AG04450 (cell line): ENCODE results near the gene ZBTB20. TPM values are rescaled to one million over a fixed set of nuclear protein-coding genes. Genes with fewer than 3 reads are reported as not detected.
A peak's percentile ranks its signal among the peaks of the same experiment; 100 is the strongest.

Experiments used
- CTCF ChIA-PET: fragments of 300-600, 350-600 bp; formaldehyde crosslinking; extraction: SDS; loops from one replicate; lab custom pipeline; 2022; ENCODE audit warnings: antibody characterized with exemption, inconsistent platforms; lab: Charles Lee
- POLR2A ChIA-PET: fragments of 350-600 bp; formaldehyde crosslinking; extraction: SDS; loops from one replicate; lab custom pipeline; 2021; ENCODE audit warnings: antibody characterized with exemption, inconsistent platforms; lab: Yijun Ruan, JAX
- DNase-seq: peaks from one replicate; pipeline ENCODE4 v3.0.0-alpha.2; 2011; ENCODE audit warnings: low read depth, low spot score
- H3K27ac ChIP-seq: one replicate; pipeline ENCODE4 v1.5.1; 2012; ENCODE audit warnings: low read depth, low read length, control low read depth
- H3K27me3 ChIP-seq: one replicate; pipeline ENCODE4 v1.6.0; 2012; ENCODE audit warnings: low read length; ENCODE audit not compliant: control insufficient read depth, insufficient read depth
- H3K4me3 ChIP-seq: 2 replicates; pipeline ENCODE4 v1.5.1; 2011; ENCODE audit warnings: mild to moderate bottlenecking, low read depth, low read length, control low read depth
- H3K9me3 ChIP-seq: 2 replicates; pipeline ENCODE4 v1.5.1; 2012; ENCODE audit warnings: low read length; ENCODE audit not compliant: control insufficient read depth, insufficient read depth
- CTCF ChIP-seq: IDR thresholded peaks from 2 replicates; pipeline ENCODE4 v1.5.1; 2011; ENCODE audit warnings: low read depth, low read length, control low read depth, inconsistent platforms
- polyA plus RNA-seq: library from polyadenylated mRNA; depleted of rRNA; stranded (reverse); fragments of >200 nt; gene quantifications from 2 replicates; pipeline ENCODE4 v1.2.3, GENCODE V29; 2011

Gene ZBTB20
- polyA plus RNA-seq, 1 experiment = 3.0 TPM

GRCh38 chr3:114764056-114764492 is 383.0 kb downstream of the ZBTB20 start:
- Histone ChIP-seq H3K27me3 (no peaks in the 10 kb centered on the region), H3K9me3 (no peaks in the 10 kb centered on the region), H3K4me3 (no peak overlapping the region), H3K27ac (no peak overlapping the region)
- ChIA-PET CTCF (interaction anchor here (0.7 kb wide), 1 partner anchor 328 kb away, joined by 3 read pairs; no protein-coding TSS in a partner anchor), POLR2A (no interaction called here)
- DNase-seq = no peak
- TF ChIP-seq CTCF = no peak

- no peak for DNase-seq
- ChIA-PET CTCF (no interaction called here), POLR2A (no interaction called here)
- H3K27me3 ChIP-seq = no peaks in the 10 kb centered on the region
- H3K27ac ChIP-seq = no peak overlapping the region
- no peak overlapping the region for H3K4me3 ChIP-seq
- no peak for TF ChIP-seq CTCF
- no peaks in the 10 kb centered on the region for H3K9me3 ChIP-seq
These were observed 384.9 kb downstream of the ZBTB20 start for GRCh38 chr3:114762144-114762543.

GRCh38 chr3:114760679-114761078 is 386.4 kb downstream of the ZBTB20 start:
- ChIA-PET CTCF (no interaction called here), POLR2A (no interaction called here)
- DNase-seq = no peak
- TF ChIP-seq CTCF = no peak
- Histone ChIP-seq H3K4me3 (no peak overlapping the region), H3K27ac (no peak overlapping the region), H3K9me3 (no peaks in the 10 kb centered on the region), H3K27me3 (no peaks in the 10 kb centered on the region)

GRCh38 chr3:114758831-114759699 is 388.0 kb downstream of the ZBTB20 start:
- Histone ChIP-seq H3K9me3 (no peaks in the 10 kb centered on the region), H3K27ac (no peak overlapping the region), H3K27me3 (no peaks in the 10 kb centered on the region), H3K4me3 (peak overlapping the region; percentile 48)
- DNase-seq = peak; percentile 26
- no peak for TF ChIP-seq CTCF
- CTCF ChIA-PET = interaction anchor here (0.7 to 1.4 kb wide), 3 partner anchors 333 to 376 kb away, joined by 3 to 4 read pairs (median 3); no protein-coding TSS in a partner anchor
- POLR2A ChIA-PET = interaction anchor here (0.7 kb wide), 1 partner anchor 151 kb away, joined by 4 read pairs; no protein-coding TSS in a partner anchor

GRCh38 chr3:114756506-114757279 is 390.4 kb downstream of the ZBTB20 start:
- CTCF ChIA-PET = no interaction called here
- no peak for DNase-seq
- Histone ChIP-seq H3K4me3 (no peak overlapping the region), H3K27me3 (no peaks in the 10 kb centered on the region), H3K9me3 (no peaks in the 10 kb centered on the region), H3K27ac (no peak overlapping the region)
- POLR2A ChIA-PET = no interaction called here
- no peak for TF ChIP-seq CTCF
